Thymus (tissue), 11 donors: ENCODE results near the gene MECP2. TPM values are rescaled to one million over a fixed set of nuclear protein-coding genes. Genes with fewer than 3 reads are reported as not detected.

Experiments used
- DNase-seq, 9 donors: peaks; one replicate each; pipeline ENCODE4 v3.0.0-alpha.2; 2013; ENCODE audit warnings: low spot score in 9 of 9, low read depth in 6 of 9, missing footprints in 1 of 9
- H3K27ac ChIP-seq, 2 donors: one replicate each; pipeline ENCODE4 v1.5.1; 2013; ENCODE audit warnings: control low read depth in 1 of 2, low read depth in 1 of 2, low read length in 1 of 2, mild to moderate bottlenecking in 1 of 2, moderate library complexity in 1 of 2
- H3K27me3 ChIP-seq, 2 donors: one replicate each; pipeline ENCODE4 v1.5.1; 2013; ENCODE audit warnings: low read length in 1 of 2; ENCODE audit not compliant: control insufficient read depth in 2 of 2, insufficient read depth in 1 of 2
- H3K36me3 ChIP-seq, 2 donors: one replicate each; pipeline ENCODE4 v1.5.1; 2013; ENCODE audit warnings: low read length in 1 of 2, mild to moderate bottlenecking in 1 of 2, moderate library complexity in 1 of 2; ENCODE audit not compliant: control insufficient read depth in 2 of 2, insufficient read depth in 2 of 2
- H3K4me1 ChIP-seq, 2 donors: one replicate each; pipeline ENCODE4 v1.5.1; 2013; ENCODE audit warnings: low read length in 2 of 2; ENCODE audit not compliant: control insufficient read depth in 2 of 2, insufficient read depth in 2 of 2
- H3K4me3 ChIP-seq, 2 donors: one replicate each; pipeline ENCODE4 v1.5.1; 2013; ENCODE audit warnings: low read length in 2 of 2, control low read depth in 1 of 2, mild to moderate bottlenecking in 1 of 2
- H3K9me3 ChIP-seq, 2 donors: one replicate each; pipeline ENCODE4 v1.5.1; 2013; ENCODE audit warnings: low read length in 1 of 2, mild to moderate bottlenecking in 1 of 2; ENCODE audit not compliant: control insufficient read depth in 2 of 2, insufficient read depth in 1 of 2
- WGBS: extraction: QIAGEN DNeasy Blood & Tissue Kit; methylation state at CpG from one replicate; pipeline ENCODE4 v1.1.7; 2013; 5-methylcytosine and 5-hydroxymethylcytosine counted together
- polyA plus RNA-seq: library from polyadenylated mRNA; stranded (reverse); fragments of 200-250 nt; gene quantifications from one replicate; pipeline ENCODE4 v1.2.3, GENCODE V29; 2013
- total RNA-seq: library from RNA; stranded (reverse); fragments of 120-200 nt; gene quantifications from one replicate; pipeline ENCODE4 v1.2.4, GENCODE V29; 2013
- donor health status: healthy.

The MECP2 gene
- total and polyA plus RNA-seq, 2 donors = 22.1 to 24.6 TPM

DNA sequence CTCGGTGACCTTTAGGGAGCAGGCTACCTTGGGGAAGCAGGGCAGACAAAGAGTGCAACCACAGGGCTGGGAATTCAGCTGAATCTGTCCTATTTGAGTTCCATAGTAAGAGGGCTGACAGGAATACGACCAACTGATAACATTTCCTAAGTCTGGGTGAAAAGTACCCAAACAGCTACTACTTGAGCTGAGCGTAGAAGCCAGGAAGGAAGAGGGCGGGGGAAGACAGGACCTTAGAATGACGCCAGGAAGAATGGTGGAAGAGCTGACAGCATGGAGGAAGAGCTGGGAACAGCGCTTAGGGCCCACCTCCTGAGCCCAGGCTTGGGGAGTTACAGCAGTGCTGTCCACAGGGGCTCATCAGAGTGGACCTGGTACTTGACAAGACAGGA lies 14.4 kb downstream of the MECP2 start:
- WGBS = 77% methylated on average over 6 of the region's 6 CpGs
- H3K4me1 ChIP-seq = no peaks in the 10 kb centered on the region
- no peaks in the 10 kb centered on the region for H3K27me3 ChIP-seq
- H3K27ac ChIP-seq = no peak overlapping the region
- peaks cover 0 to 3% of the 10 kb centered on the region in 2 donors for H3K36me3 ChIP-seq
- DNase-seq = no peak
- no peaks in the 10 kb centered on the region for H3K9me3 ChIP-seq
- no peak overlapping the region for H3K4me3 ChIP-seq

- Histone ChIP-seq H3K27ac (no peak overlapping the region), H3K27me3 (no peaks in the 10 kb centered on the region), H3K4me1 (no peaks in the 10 kb centered on the region), H3K9me3 (no peaks in the 10 kb centered on the region), H3K36me3 (peaks cover 0 to 3% of the 10 kb centered on the region in 2 donors), H3K4me3 (no peak overlapping the region)
- WGBS = 93% methylated on average over 11 of the region's 11 CpGs
- no peak for DNase-seq
These were observed 15.0 kb downstream of the MECP2 start for GRCh38 chrX:154082396-154083125.

GRCh38 chrX:154077101-154077500 lies 20.4 kb downstream of the MECP2 start:
- no peak overlapping the region for H3K4me3 ChIP-seq
- no peaks in the 10 kb centered on the region for H3K4me1 ChIP-seq
- H3K36me3 ChIP-seq = peaks cover 0 to 5% of the 10 kb centered on the region in 2 donors
- H3K27ac ChIP-seq = no peak overlapping the region
- 98% methylated on average over 4 of the region's 4 CpGs for WGBS
- H3K27me3 ChIP-seq = no peaks in the 10 kb centered on the region
- no peaks in the 10 kb centered on the region for H3K9me3 ChIP-seq
- no peak for DNase-seq

- H3K4me3 ChIP-seq = no peak overlapping the region
- H3K27me3 ChIP-seq = no peaks in the 10 kb centered on the region
- H3K9me3 ChIP-seq = no peaks in the 10 kb centered on the region
- peaks cover 0 to 5% of the 10 kb centered on the region in 2 donors for H3K36me3 ChIP-seq
- no peak overlapping the region for H3K27ac ChIP-seq
- 96% methylated on average over 3 of the region's 3 CpGs for WGBS
- DNase-seq = no peak
- no peaks in the 10 kb centered on the region for H3K4me1 ChIP-seq
These were observed 23.3 kb downstream of the MECP2 start for GRCh38 chrX:154074199-154074598.

DNA sequence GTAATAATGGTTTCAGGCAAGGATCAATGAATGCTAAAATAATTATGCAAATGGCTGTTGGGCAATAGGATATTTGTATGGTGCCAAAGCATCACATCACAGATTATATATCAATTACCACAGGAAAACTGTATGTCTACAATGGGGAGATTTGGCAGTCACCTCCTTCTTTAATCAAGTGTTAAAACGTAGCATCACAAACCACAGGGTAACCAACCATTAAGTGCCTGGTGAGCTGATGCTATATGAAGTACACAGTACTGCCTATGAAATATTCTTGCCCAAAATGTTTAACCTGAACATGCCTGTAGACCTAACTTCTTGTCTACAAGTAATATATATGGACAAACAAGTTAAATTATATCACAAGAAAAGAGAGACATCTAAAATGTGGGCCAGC lies 25.3 kb downstream of the MECP2 start:
- no peaks in the 10 kb centered on the region for H3K4me1 ChIP-seq
- 79% methylated on average over 1 of the region's 1 CpG for WGBS
- no peak for DNase-seq

GRCh38 chrX:154068560-154068959 lies 29.0 kb downstream of the MECP2 start:
- Histone ChIP-seq H3K27me3 (no peaks in the 10 kb centered on the region), H3K9me3 (no peaks in the 10 kb centered on the region), H3K27ac (no peak overlapping the region), H3K4me3 (no peak overlapping the region), H3K4me1 (peaks cover 0 to 2% of the 10 kb centered on the region in 2 donors), H3K36me3 (no peaks in the 10 kb centered on the region)
- DNase-seq = no peak
- WGBS = 97% methylated on average over 3 of the region's 3 CpGs

More for the DNA sequence above, 25.3 kb downstream of the MECP2 start:
- Histone ChIP-seq H3K27me3 (no peaks in the 10 kb centered on the region), H3K9me3 (no peaks in the 10 kb centered on the region), H3K27ac (no peak overlapping the region), H3K4me3 (no peak overlapping the region), H3K36me3 (peaks cover 0 to 5% of the 10 kb centered on the region in 2 donors)

- 92% methylated on average over 9 of the region's 9 CpGs for WGBS
These were observed 32.7 kb downstream of the MECP2 start for GRCh38 chrX:154064637-154065435.

GRCh38 chrX:154063234-154063633 lies 34.3 kb downstream of the MECP2 start:
- Histone ChIP-seq H3K9me3 (no peaks in the 10 kb centered on the region), H3K4me3 (no peak overlapping the region), H3K4me1 (peaks cover 0 to 14% of the 10 kb centered on the region in 2 donors), H3K27ac (no peak overlapping the region), H3K36me3 (peaks cover 2 to 8% of the 10 kb centered on the region in 2 donors), H3K27me3 (no peaks in the 10 kb centered on the region)
- WGBS = 95% methylated on average over 4 of the region's 4 CpGs
- DNase-seq = no peak

More at GRCh38 chrX:154064637-154065435, 32.7 kb downstream of the MECP2 start:
- Histone ChIP-seq H3K4me1 (peaks cover 0 to 14% of the 10 kb centered on the region in 2 donors), H3K27ac (no peak overlapping the region), H3K36me3 (no peaks in the 10 kb centered on the region), H3K27me3 (no peaks in the 10 kb centered on the region), H3K4me3 (no peak overlapping the region), H3K9me3 (no peaks in the 10 kb centered on the region)
- no peak for DNase-seq

- DNase-seq = no peak
- Histone ChIP-seq H3K4me3 (no peak overlapping the region), H3K4me1 (peaks cover 7 to 20% of the 10 kb centered on the region in 2 donors), H3K36me3 (peaks cover 5 to 13% of the 10 kb centered on the region in 2 donors), H3K9me3 (no peaks in the 10 kb centered on the region), H3K27ac (no peak overlapping the region), H3K27me3 (no peaks in the 10 kb centered on the region)
- 97% methylated on average over 8 of the region's 8 CpGs for WGBS
These were observed 35.7 kb downstream of the MECP2 start for GRCh38 chrX:154061801-154062200.
